BLaER1 treated with 17β-estradiol and CSF1 and Interleukin-3, amounts not matched to agents 10 nM and 100 nM (cell line): Measurements from ENCODE around the gene AHCYL2.
"Not testable (repeated sequence)": the region's sequence is repeated elsewhere in the genome, so short reads cannot be mapped to it uniquely, and the experiment has no call there.

Experiments used
- H3K27ac ChIP-seq, 11 experiments: shearing (Covaris generic); formaldehyde crosslinking; 2 replicates each; pipeline ENCODE4 v1.8.1; 2022
- H3K27me3 ChIP-seq, 11 experiments: shearing (Covaris generic); formaldehyde crosslinking; 2 replicates each; pipeline ENCODE4 v1.8.1; 2022
- H3K36me3 ChIP-seq, 11 experiments: shearing (Covaris generic); formaldehyde crosslinking; 2 replicates each; pipeline ENCODE4 v1.8.1; 2022
- H3K4me1 ChIP-seq, 10 experiments: shearing (Covaris generic); formaldehyde crosslinking; 2 replicates each; pipeline ENCODE4 v1.8.1; 2022
- H3K4me2 ChIP-seq, 11 experiments: shearing (Covaris generic); formaldehyde crosslinking; 2 replicates each; pipeline ENCODE4 v1.8.1; 2022
- H3K4me3 ChIP-seq, 10 experiments: shearing (Covaris generic); formaldehyde crosslinking; 2 replicates each; pipeline ENCODE4 v1.8.1; 2022
- H3K9ac ChIP-seq, 11 experiments: shearing (Covaris generic); formaldehyde crosslinking; 2 replicates each; pipeline ENCODE4 v1.8.1; 2022
- H3K9me3 ChIP-seq, 11 experiments: shearing (Covaris generic); formaldehyde crosslinking; replicated peaks in 1 of 11; 2 replicates each; pipeline ENCODE4 v1.8.1; 2022
- H4K20me1 ChIP-seq, 11 experiments: shearing (Covaris generic); formaldehyde crosslinking; 2 replicates each; pipeline ENCODE4 v1.8.1; 2022
- Cebpa-rat ChIP-seq, 11 experiments: shearing (Covaris generic); IDR thresholded peaks; 2 replicates each; pipeline ENCODE4 v1.8.1; 2022

The AHCYL2 gene

GRCh38 chr7:129240119-129240820 is 15.4 kb downstream of the AHCYL2 start:
- Histone ChIP-seq H3K9ac (no peak overlapping the region), H3K36me3 (peaks cover 0 to 18% (median 10%) of the 10 kb centered on the region in 11 experiments; a peak in 15 of 22 replicates), H3K4me3 (no peak overlapping the region), H3K9me3 (peaks cover 0 to 15% (median 6%) of the 10 kb centered on the region in 11 experiments; a peak in 14 of 22 replicates), H3K27ac (no peak overlapping the region), H3K4me1 (peaks cover 9 to 17% (median 11%) of the 10 kb centered on the region in 10 experiments), H3K27me3 (no peaks in the 10 kb centered on the region), H4K20me1 (peaks cover 0 to 52% (median 0%) of the 10 kb centered on the region in 11 experiments; a peak in 8 of 22 replicates), H3K4me2 (no peak overlapping the region)
- no peak for TF ChIP-seq Cebpa-rat (IDR thresholded peaks at IDR 0.05)

- peaks cover 0 to 24% (median 10%) of the 10 kb centered on the region in 11 experiments; a peak in 16 of 22 replicates for H3K36me3 ChIP-seq
- H3K27ac ChIP-seq, result no peak overlapping the region
- peaks cover 0 to 33% (median 18%) of the 10 kb centered on the region in 11 experiments; a peak in 17 of 22 replicates for H3K9me3 ChIP-seq
- H3K4me1 ChIP-seq, result peaks cover 0 to under 1% (median 0%) of the 10 kb centered on the region in 10 experiments; a peak in 2 of 20 replicates
- TF ChIP-seq Cebpa-rat (IDR thresholded peaks at IDR 0.05), result no peak
- no peak overlapping the region for H3K4me2 ChIP-seq
- H3K27me3 ChIP-seq, result no peaks in the 10 kb centered on the region
- H3K9ac ChIP-seq, result no peak overlapping the region
- peaks cover 0 to 46% (median 0%) of the 10 kb centered on the region in 11 experiments; a peak in 7 of 22 replicates for H4K20me1 ChIP-seq
- no peak overlapping the region for H3K4me3 ChIP-seq
Measured at GRCh38 chr7:129244220-129244619, 19.4 kb downstream of the AHCYL2 start.

GRCh38 chr7:129245533-129245932 is 20.7 kb downstream of the AHCYL2 start:
- peaks cover 0 to 37% (median 24%) of the 10 kb centered on the region in 11 experiments; a peak in 19 of 22 replicates for H3K9me3 ChIP-seq
- TF ChIP-seq Cebpa-rat (IDR thresholded peaks at IDR 0.05), result no peak
- no peak overlapping the region for H3K27ac ChIP-seq
- H3K4me2 ChIP-seq, result no peak overlapping the region
- peaks cover 0 to 46% (median 0%) of the 10 kb centered on the region in 11 experiments; a peak in 5 of 22 replicates for H4K20me1 ChIP-seq
- H3K4me3 ChIP-seq, result no peak overlapping the region
- no peaks in the 10 kb centered on the region for H3K4me1 ChIP-seq
- H3K36me3 ChIP-seq, result peaks cover 0 to 24% (median 14%) of the 10 kb centered on the region in 11 experiments; a peak in 15 of 22 replicates
- H3K9ac ChIP-seq, result no peak overlapping the region
- no peaks in the 10 kb centered on the region for H3K27me3 ChIP-seq

GRCh38 chr7:129247087-129247486 is 22.3 kb downstream of the AHCYL2 start:
- peaks cover 0 to 37% (median 24%) of the 10 kb centered on the region in 11 experiments; a peak in 19 of 22 replicates for H3K9me3 ChIP-seq
- no peak overlapping the region for H3K4me3 ChIP-seq
- no peaks in the 10 kb centered on the region for H3K27me3 ChIP-seq
- no peak overlapping the region for H3K27ac ChIP-seq
- no peak overlapping the region for H3K9ac ChIP-seq
- TF ChIP-seq Cebpa-rat (IDR thresholded peaks at IDR 0.05), result no peak
- H4K20me1 ChIP-seq, result peaks cover 0 to 47% (median 0%) of the 10 kb centered on the region in 11 experiments; a peak in 4 of 22 replicates
- peaks cover 0 to 24% (median 14%) of the 10 kb centered on the region in 11 experiments; a peak in 15 of 22 replicates for H3K36me3 ChIP-seq
- no peak overlapping the region for H3K4me2 ChIP-seq
- H3K4me1 ChIP-seq, result no peaks in the 10 kb centered on the region

- no peak for TF ChIP-seq Cebpa-rat (IDR thresholded peaks at IDR 0.05)
- Histone ChIP-seq H3K36me3 (peaks cover 0 to 9% (median 0%) of the 10 kb centered on the region in 11 experiments; a peak in 2 of 22 replicates), H3K9ac (no peak overlapping the region), H3K4me2 (no peak overlapping the region), H3K27ac (no peak overlapping the region), H3K27me3 (no peaks in the 10 kb centered on the region), H3K9me3 (peaks cover 0 to 17% (median 8%) of the 10 kb centered on the region in 11 experiments; a peak in 10 of 22 replicates), H4K20me1 (peaks cover 0 to 43% (median 0%) of the 10 kb centered on the region in 11 experiments; a peak in 4 of 22 replicates), H3K4me3 (no peak overlapping the region), H3K4me1 (peaks cover 0 to 4% (median 2%) of the 10 kb centered on the region in 10 experiments; a peak in 9 of 20 replicates)
Measured at GRCh38 chr7:129252128-129252527, 27.3 kb downstream of the AHCYL2 start.

GRCh38 chr7:129252603-129253002 is 27.8 kb downstream of the AHCYL2 start:
- H3K36me3 ChIP-seq, H3K4me1 ChIP-seq, H3K4me2 ChIP-seq, H3K4me3 ChIP-seq, H3K27me3 ChIP-seq, H3K27ac ChIP-seq, H3K9ac ChIP-seq: not testable (repeated sequence)
- Histone ChIP-seq H3K9me3 (peaks cover 0 to 17% (median 8%) of the 10 kb centered on the region in 11 experiments; a peak in 10 of 22 replicates), H4K20me1 (peaks cover 0 to 41% (median 0%) of the 10 kb centered on the region in 11 experiments; a peak in 4 of 22 replicates)
- 0 out of 22 replicates have a peak, but pooled peaks of 1 of the 11 experiments have one; percentile 7 for TF ChIP-seq Cebpa-rat (IDR thresholded peaks at IDR 0.05)

- Histone ChIP-seq H3K9ac (no peak overlapping the region), H3K4me1 (peaks cover 0 to 28% (median 14%) of the 10 kb centered on the region in 10 experiments; a peak in 13 of 20 replicates), H3K27ac (no peak overlapping the region), H3K27me3 (no peaks in the 10 kb centered on the region), H3K9me3 (peaks cover 0 to 14% (median 0%) of the 10 kb centered on the region in 11 experiments; a peak in 4 of 22 replicates), H3K4me3 (no peak overlapping the region), H3K36me3 (0 out of 22 replicates have a peak, but pooled peaks cover 0 to 5% (median 0%) of the 10 kb centered on the region in 11 experiments), H3K4me2 (no peak overlapping the region), H4K20me1 (peaks cover 0 to 20% (median 0%) of the 10 kb centered on the region in 11 experiments; a peak in 4 of 22 replicates)
- TF ChIP-seq Cebpa-rat (IDR thresholded peaks at IDR 0.05), result no peak
Measured at GRCh38 chr7:129255800-129256199, 31.0 kb downstream of the AHCYL2 start.

GRCh38 chr7:129256221-129256620 is 31.4 kb downstream of the AHCYL2 start:
- Histone ChIP-seq H3K9ac (no peak overlapping the region), H3K4me2 (no peak overlapping the region), H3K4me3 (no peak overlapping the region), H3K9me3 (peaks cover 0 to 16% (median 0%) of the 10 kb centered on the region in 11 experiments; a peak in 4 of 22 replicates), H3K36me3 (0 out of 22 replicates have a peak, but pooled peaks cover 0 to 5% (median 0%) of the 10 kb centered on the region in 11 experiments), H3K27me3 (no peaks in the 10 kb centered on the region), H3K27ac (no peak overlapping the region), H3K4me1 (peaks cover 0 to 28% (median 14%) of the 10 kb centered on the region in 10 experiments; a peak in 13 of 20 replicates), H4K20me1 (peaks cover 0 to 15% (median 0%) of the 10 kb centered on the region in 11 experiments; a peak in 4 of 22 replicates)
- TF ChIP-seq Cebpa-rat (IDR thresholded peaks at IDR 0.05), result no peak

GRCh38 chr7:129257168-129257567 is 32.3 kb downstream of the AHCYL2 start:
- Histone ChIP-seq H4K20me1 (peaks cover 0 to 8% (median 0%) of the 10 kb centered on the region in 11 experiments; a peak in 4 of 22 replicates), H3K4me1 (peaks cover 2 to 30% (median 16%) of the 10 kb centered on the region in 10 experiments; a peak in 19 of 20 replicates), H3K4me2 (peak overlapping the region in 4 of 11 experiments; percentile 6 to 33 (median 29); a peak in 6 of 22 replicates), H3K9ac (no peak overlapping the region), H3K4me3 (no peak overlapping the region), H3K27me3 (no peaks in the 10 kb centered on the region), H3K27ac (no peak overlapping the region), H3K36me3 (0 out of 22 replicates have a peak, but pooled peaks cover 0 to 5% (median 0%) of the 10 kb centered on the region in 11 experiments), H3K9me3 (peaks cover 0 to 16% (median 6%) of the 10 kb centered on the region in 11 experiments; a peak in 9 of 22 replicates)
- TF ChIP-seq Cebpa-rat (IDR thresholded peaks at IDR 0.05), result no peak
